ENCODE measurements around the gene PTPRJ.

DNA sequence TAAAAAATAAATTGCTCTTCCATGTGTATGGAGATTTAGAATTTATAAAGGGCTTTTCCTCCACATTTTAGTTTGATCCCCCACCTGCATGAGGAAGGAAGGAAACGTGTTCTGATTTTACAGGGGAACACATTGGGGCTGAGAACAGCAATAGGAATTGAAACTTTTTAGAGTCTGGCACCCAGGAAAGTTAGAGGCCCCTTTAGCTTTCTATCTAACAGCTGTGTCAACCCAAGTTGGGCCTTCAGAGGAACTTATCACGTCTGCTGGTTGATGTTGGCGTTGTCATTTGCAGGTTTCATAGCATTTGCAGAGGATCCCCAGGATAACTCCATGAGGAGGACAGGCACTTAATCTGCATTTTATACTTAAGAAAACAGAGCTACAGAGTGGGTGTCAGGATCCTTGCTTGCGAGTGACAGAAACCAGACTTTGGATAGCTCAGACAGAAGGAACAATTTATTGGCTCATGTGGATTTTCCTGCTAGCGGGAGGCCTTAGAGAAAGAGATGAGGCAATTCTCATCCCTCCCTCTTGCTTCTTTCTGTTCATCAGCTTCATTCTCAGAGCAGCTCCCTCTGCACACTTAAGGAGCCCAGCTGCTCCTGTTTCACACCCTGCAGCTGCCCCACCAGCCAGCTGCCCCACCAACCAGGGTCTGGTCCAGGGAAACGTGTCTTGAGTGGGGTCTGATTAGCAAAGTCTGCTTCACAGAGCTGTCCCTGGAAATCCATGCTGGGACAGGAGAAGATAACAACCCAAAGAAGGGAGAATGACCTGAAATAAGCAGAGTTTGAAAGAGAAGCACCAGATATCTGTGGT is 143.8 kb downstream of the PTPRJ start:
- TF ChIP-seq, protein P1, sequence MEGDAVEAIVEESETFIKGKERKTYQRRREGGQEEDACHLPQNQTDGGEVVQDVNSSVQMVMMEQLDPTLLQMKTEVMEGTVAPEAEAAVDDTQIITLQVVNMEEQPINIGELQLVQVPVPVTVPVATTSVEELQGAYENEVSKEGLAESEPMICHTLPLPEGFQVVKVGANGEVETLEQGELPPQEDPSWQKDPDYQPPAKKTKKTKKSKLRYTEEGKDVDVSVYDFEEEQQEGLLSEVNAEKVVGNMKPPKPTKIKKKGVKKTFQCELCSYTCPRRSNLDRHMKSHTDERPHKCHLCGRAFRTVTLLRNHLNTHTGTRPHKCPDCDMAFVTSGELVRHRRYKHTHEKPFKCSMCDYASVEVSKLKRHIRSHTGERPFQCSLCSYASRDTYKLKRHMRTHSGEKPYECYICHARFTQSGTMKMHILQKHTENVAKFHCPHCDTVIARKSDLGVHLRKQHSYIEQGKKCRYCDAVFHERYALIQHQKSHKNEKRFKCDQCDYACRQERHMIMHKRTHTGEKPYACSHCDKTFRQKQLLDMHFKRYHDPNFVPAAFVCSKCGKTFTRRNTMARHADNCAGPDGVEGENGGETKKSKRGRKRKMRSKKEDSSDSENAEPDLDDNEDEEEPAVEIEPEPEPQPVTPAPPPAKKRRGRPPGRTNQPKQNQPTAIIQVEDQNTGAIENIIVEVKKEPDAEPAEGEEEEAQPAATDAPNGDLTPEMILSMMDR (IDR thresholded peaks at IDR 0.05 in 8 of 11, conservative IDR thresholded peaks at IDR 0.05 in 3 of 11) = no peak
- TF ChIP-seq POLR2AphosphoS5 (IDR thresholded peaks at IDR 0.05) = no peak
- no peak for TF ChIP-seq POLR2A (IDR thresholded peaks at IDR 0.05)
